H9 (cell line): ENCODE results near the gene FOXD2. TPM values are rescaled to one million over a fixed set of nuclear protein-coding genes. Genes with fewer than 3 reads are reported as not detected.
A peak's percentile ranks its signal among the peaks of the same experiment; 100 is the strongest.

Experiments
- DNase-seq: peaks from one replicate; pipeline ENCODE4 v3.0.0-alpha.2; 2017
- H2AFZ ChIP-seq: one replicate; pipeline ENCODE4 v1.6.1; 2013; ENCODE audit warnings: mild to moderate bottlenecking, low read length, control low read depth, moderate library complexity
- H2AK5ac ChIP-seq: 2 replicates; pipeline ENCODE4 v1.6.1; 2013; ENCODE audit warnings: low read length, control low read depth, mixed read lengths; ENCODE audit not compliant: insufficient read length
- H2BK120ac ChIP-seq: one replicate; pipeline ENCODE4 v1.6.1; 2013; ENCODE audit warnings: low read depth, mild to moderate bottlenecking, low read length, control low read depth, inconsistent platforms; ENCODE audit not compliant: poor library complexity, severe bottlenecking
- H2BK12ac ChIP-seq: 2 replicates; pipeline ENCODE4 v1.6.1; 2013; ENCODE audit warnings: low read length, control low read depth, mixed read lengths, low read depth; ENCODE audit not compliant: insufficient read length
- H2BK15ac ChIP-seq: 2 replicates; pipeline ENCODE4 v1.6.1; 2013; ENCODE audit warnings: low read depth, low read length, control low read depth
- H2BK20ac ChIP-seq: one replicate; pipeline ENCODE4 v1.6.1; 2013; ENCODE audit warnings: low read depth, mild to moderate bottlenecking, low read length, control low read depth, inconsistent platforms; ENCODE audit not compliant: poor library complexity, severe bottlenecking
- H2BK5ac ChIP-seq: 2 replicates; pipeline ENCODE4 v1.6.1; 2013; ENCODE audit warnings: low read length, control low read depth, mixed read lengths; ENCODE audit not compliant: insufficient read length
- H3K14ac ChIP-seq: 2 replicates; pipeline ENCODE4 v1.6.1; 2013; ENCODE audit warnings: low read length, control low read depth; ENCODE audit not compliant: insufficient read depth
- H3K18ac ChIP-seq: 2 replicates; pipeline ENCODE4 v1.6.1; 2013; ENCODE audit warnings: low read depth, mild to moderate bottlenecking, mixed read lengths, low read length, control low read depth; ENCODE audit not compliant: insufficient read length
- H3K23ac ChIP-seq: 2 replicates; pipeline ENCODE4 v1.6.1; 2013; ENCODE audit warnings: low read length, control low read depth, mixed read lengths, low read depth; ENCODE audit not compliant: insufficient read length
- H3K23me2 ChIP-seq: 2 replicates; pipeline ENCODE4 v1.6.1; 2013; ENCODE audit warnings: low read depth, mild to moderate bottlenecking, mixed read lengths, low read length, control low read depth; ENCODE audit not compliant: insufficient read length, poor library complexity, severe bottlenecking
- H3K27ac ChIP-seq: 2 replicates; pipeline ENCODE4 v1.5.1; 2013; ENCODE audit warnings: low read length, control low read depth, mixed read lengths, low read depth; ENCODE audit not compliant: insufficient read length
- H3K27me3 ChIP-seq: 2 replicates; pipeline ENCODE4 v1.6.1; 2013; ENCODE audit warnings: low read length, control low read depth, inconsistent platforms; ENCODE audit not compliant: insufficient read depth
- H3K4ac ChIP-seq: 2 replicates; pipeline ENCODE4 v1.6.1; 2013; ENCODE audit warnings: low read depth, mild to moderate bottlenecking, control low read depth, inconsistent platforms, low read length, moderate library complexity
- H3K4me1 ChIP-seq: 2 replicates; pipeline ENCODE4 v1.6.1; 2013; ENCODE audit warnings: low read length, control low read depth, inconsistent platforms; ENCODE audit not compliant: insufficient read depth
- H3K4me2 ChIP-seq: 2 replicates; pipeline ENCODE4 v1.6.1; 2013; ENCODE audit warnings: low read length, control low read depth, mixed read lengths; ENCODE audit not compliant: insufficient read length, insufficient read depth
- H3K56ac ChIP-seq: 2 replicates; pipeline ENCODE4 v1.6.1; 2013; ENCODE audit warnings: low read depth, mild to moderate bottlenecking, mixed read lengths, low read length, control low read depth; ENCODE audit not compliant: insufficient read length
- H3K79me1 ChIP-seq: 2 replicates; pipeline ENCODE4 v1.6.1; 2013; ENCODE audit warnings: low read depth, mild to moderate bottlenecking, moderate library complexity, low read length, control low read depth, inconsistent platforms; ENCODE audit not compliant: insufficient read depth, poor library complexity, severe bottlenecking
- H3K79me2 ChIP-seq: 2 replicates; pipeline ENCODE4 v1.6.1; 2013; ENCODE audit warnings: low read length, control low read depth, inconsistent platforms; ENCODE audit not compliant: insufficient read depth
- H3K9ac ChIP-seq: 2 replicates; pipeline ENCODE4 v1.6.1; 2013; ENCODE audit warnings: low read length, control low read depth, mixed read lengths; ENCODE audit not compliant: insufficient read length; ENCODE audit errors: extremely low read depth
- H3K9me3 ChIP-seq: one replicate; pipeline ENCODE4 v1.6.1; 2013; ENCODE audit warnings: low read depth, low read length, inconsistent platforms; ENCODE audit not compliant: control insufficient read depth
- H3T11ph ChIP-seq: one replicate; pipeline ENCODE4 v1.6.1; 2013; ENCODE audit warnings: mild to moderate bottlenecking, low read length, control low read depth, inconsistent platforms
- H4K20me1 ChIP-seq: one replicate; pipeline ENCODE4 v1.6.1; 2013; ENCODE audit not compliant: control insufficient read depth, insufficient read length, insufficient read depth
- H4K5ac ChIP-seq: 2 replicates; pipeline ENCODE4 v1.6.1; 2013; ENCODE audit warnings: low read depth, mild to moderate bottlenecking, mixed read lengths, low read length, control low read depth; ENCODE audit not compliant: insufficient read length
- H4K8ac ChIP-seq: replicated peaks from 2 replicates; pipeline ENCODE4 v1.6.1; 2013; ENCODE audit warnings: low read length, control low read depth, mixed read lengths, low read depth; ENCODE audit not compliant: insufficient read length
- H4K91ac ChIP-seq: 2 replicates; pipeline ENCODE4 v1.6.1; 2013; ENCODE audit warnings: low read depth, mild to moderate bottlenecking, moderate library complexity, mixed read lengths, low read length, control low read depth; ENCODE audit not compliant: insufficient read length
- H3K27ac Mint-ChIP-seq, 3 experiments: 2 replicates in 2 of 3; 3 replicates in 1 of 3; pipeline ENCODE4 v1.8.0; 2020 to 2021; ENCODE audit warnings: mixed read lengths in 3 of 3, mild to moderate bottlenecking in 1 of 3, moderate library complexity in 1 of 3
- H3K27me3 Mint-ChIP-seq: 2 replicates; pipeline ENCODE4 v1.8.0; 2021; ENCODE audit warnings: low read depth, mild to moderate bottlenecking, moderate library complexity, mixed read lengths
- H3K36me3 Mint-ChIP-seq, 3 experiments: 2 replicates in 2 of 3; 3 replicates in 1 of 3; pipeline ENCODE4 v1.8.0; 2020 to 2021; ENCODE audit warnings: low read depth in 3 of 3, mixed read lengths in 3 of 3; ENCODE audit not compliant: insufficient read depth in 1 of 3
- H3K4me1 Mint-ChIP-seq, 2 experiments: 2 replicates each; pipeline ENCODE4 v1.8.0; 2020; ENCODE audit warnings: mixed read lengths in 2 of 2
- H3K4me3 Mint-ChIP-seq, 2 experiments: 2 replicates in 1 of 2; 3 replicates in 1 of 2; pipeline ENCODE4 v1.8.0; 2020 to 2021; ENCODE audit warnings: mild to moderate bottlenecking in 2 of 2, mixed read lengths in 2 of 2, moderate library complexity in 1 of 2
- H3K9me3 Mint-ChIP-seq, 2 experiments: 2 replicates in 1 of 2; 3 replicates in 1 of 2; pipeline ENCODE4 v1.8.0; 2020; ENCODE audit warnings: mild to moderate bottlenecking in 2 of 2, mixed read lengths in 2 of 2, moderate library complexity in 1 of 2
- WGBS: extraction: QIAGEN DNeasy Blood & Tissue Kit; methylation state at CpG from one replicate; pipeline ENCODE4 v1.1.7; 2013; ENCODE audit warnings: missing lambda C conversion rate, low lambda C conversion rate, mixed read lengths; ENCODE audit not compliant: insufficient read length; ENCODE audit errors: extremely low coverage; 5-methylcytosine and 5-hydroxymethylcytosine counted together
- total RNA-seq: library from RNA; stranded (reverse); gene quantifications from 2 replicates; pipeline ENCODE4 v1.2.1, GENCODE V29; 2021
- TF ChIP-seq, protein P1 (sequence below): fragments of 200-600 bp; sonication (generic); conservative IDR thresholded peaks from 3 replicates; pipeline ENCODE4 v1.8.0; 2021; ENCODE audit warnings: antibody characterized with exemption, mild to moderate bottlenecking

FOXD2 gene
- total RNA-seq, 1 experiment from 2014 or later = not detected

DNA sequence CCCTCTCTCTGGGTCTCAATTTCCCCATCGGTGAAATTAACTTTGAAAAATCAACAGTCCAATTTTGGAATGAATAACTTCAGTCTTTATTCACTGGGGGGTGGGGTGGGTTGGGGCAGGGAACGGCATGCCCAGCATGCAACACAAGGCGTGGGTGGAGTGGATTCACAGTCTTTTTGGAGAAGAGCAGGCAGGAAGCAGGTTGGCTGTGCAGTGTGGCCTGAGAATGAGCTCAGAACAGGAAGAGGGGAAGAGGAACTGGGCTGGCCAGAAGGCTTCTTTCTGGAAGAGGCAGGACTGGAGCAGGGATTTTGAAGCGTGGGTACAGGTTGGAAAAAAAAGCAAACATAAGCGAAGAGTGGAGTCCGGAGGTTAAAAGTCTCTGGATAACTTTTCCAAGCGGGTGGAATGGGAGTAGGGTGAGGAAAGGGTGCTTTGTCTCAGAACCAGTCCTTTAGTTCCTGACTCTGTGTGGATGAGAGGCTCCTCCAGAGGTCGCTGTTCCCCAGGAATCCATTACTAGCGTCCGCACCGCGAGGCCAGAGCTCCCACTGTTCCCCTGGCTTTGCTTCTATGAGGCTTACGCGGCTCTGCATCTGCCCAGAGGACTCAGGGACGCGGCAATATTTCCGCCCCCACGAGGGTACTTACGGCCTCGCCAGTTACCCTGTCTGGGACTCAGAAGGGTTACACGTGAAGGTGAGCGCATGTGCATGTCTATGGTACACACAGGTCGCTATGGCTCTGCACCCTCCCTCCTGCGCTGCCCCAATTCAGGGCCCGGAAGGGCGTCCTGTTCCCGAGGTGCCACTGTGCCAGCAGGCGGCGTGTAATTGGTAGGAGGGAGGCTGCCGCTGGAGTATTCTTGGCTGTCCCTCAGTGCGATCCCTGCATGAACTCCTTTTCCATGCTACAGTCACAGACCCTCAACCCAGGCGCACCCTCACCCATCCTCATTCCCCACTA, 5.5 kb upstream of the FOXD2 start:
- peaks cover 37 to 42% of the 10 kb centered on the region in 2 experiments for H3K4me1 Mint-ChIP-seq
- Histone ChIP-seq H3K4me2 (peak overlapping the region; percentile 52), H2AFZ (no peak overlapping the region), H3K9me3 (no peaks in the 10 kb centered on the region), H3T11ph (no peak overlapping the region), H4K5ac (no peak overlapping the region), H3K27me3 (peaks cover 76% of the 10 kb centered on the region), H4K8ac (no peak overlapping the region), H3K27ac (no peak overlapping the region), H2BK12ac (no peak overlapping the region), H3K79me2 (no peaks in the 10 kb centered on the region), H3K23ac (no peak overlapping the region), H2BK15ac (no peak overlapping the region), H4K20me1 (no peaks in the 10 kb centered on the region), H3K14ac (no peak overlapping the region), H2BK5ac (no peak overlapping the region), H3K79me1 (no peaks in the 10 kb centered on the region), H3K4me1 (no peaks in the 10 kb centered on the region), H2BK120ac (no peak overlapping the region), H2AK5ac (no peak overlapping the region), H4K91ac (no peak overlapping the region), H3K9ac (no peak overlapping the region), H2BK20ac (no peak overlapping the region), H3K23me2 (peaks cover 4% of the 10 kb centered on the region), H3K4ac (no peak overlapping the region), H3K18ac (no peak overlapping the region), H3K56ac (no peak overlapping the region)
- WGBS = no CpG with 5 or more reads among the region's 32 CpGs
- peaks cover 97% of the 10 kb centered on the region for H3K27me3 Mint-ChIP-seq
- H3K4me3 Mint-ChIP-seq = peak overlapping the region; percentile 47 to 77
- no peaks in the 10 kb centered on the region; a peak in 2 of 7 replicates for H3K36me3 Mint-ChIP-seq
- H3K9me3 Mint-ChIP-seq = peaks cover 0 to 7% of the 10 kb centered on the region in 2 experiments; a peak in 1 of 5 replicates
- DNase-seq = peak; percentile 87
- no peak overlapping the region for H3K27ac Mint-ChIP-seq
- TF ChIP-seq, protein P1, sequence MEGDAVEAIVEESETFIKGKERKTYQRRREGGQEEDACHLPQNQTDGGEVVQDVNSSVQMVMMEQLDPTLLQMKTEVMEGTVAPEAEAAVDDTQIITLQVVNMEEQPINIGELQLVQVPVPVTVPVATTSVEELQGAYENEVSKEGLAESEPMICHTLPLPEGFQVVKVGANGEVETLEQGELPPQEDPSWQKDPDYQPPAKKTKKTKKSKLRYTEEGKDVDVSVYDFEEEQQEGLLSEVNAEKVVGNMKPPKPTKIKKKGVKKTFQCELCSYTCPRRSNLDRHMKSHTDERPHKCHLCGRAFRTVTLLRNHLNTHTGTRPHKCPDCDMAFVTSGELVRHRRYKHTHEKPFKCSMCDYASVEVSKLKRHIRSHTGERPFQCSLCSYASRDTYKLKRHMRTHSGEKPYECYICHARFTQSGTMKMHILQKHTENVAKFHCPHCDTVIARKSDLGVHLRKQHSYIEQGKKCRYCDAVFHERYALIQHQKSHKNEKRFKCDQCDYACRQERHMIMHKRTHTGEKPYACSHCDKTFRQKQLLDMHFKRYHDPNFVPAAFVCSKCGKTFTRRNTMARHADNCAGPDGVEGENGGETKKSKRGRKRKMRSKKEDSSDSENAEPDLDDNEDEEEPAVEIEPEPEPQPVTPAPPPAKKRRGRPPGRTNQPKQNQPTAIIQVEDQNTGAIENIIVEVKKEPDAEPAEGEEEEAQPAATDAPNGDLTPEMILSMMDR = peak; percentile 91
